Astrocyte of the spinal cord (primary cell): ENCODE measurements around the gene DHTKD1.

Experiments used
- DNase-seq: peaks from one replicate; pipeline ENCODE4 v3.0.0; 2011; ENCODE audit warnings: low read depth, low spot score
- H3K4me3 ChIP-seq: 2 replicates; pipeline ENCODE4 v1.5.1; 2011; ENCODE audit warnings: low read depth, mild to moderate bottlenecking, low read length, moderate library complexity
- CTCF ChIP-seq: IDR thresholded peaks from 2 replicates; pipeline ENCODE4 v1.5.1; 2012; ENCODE audit warnings: low read depth, mild to moderate bottlenecking, low read length, inconsistent platforms
- in situ Hi-C: cut with HindIII; loops from 2 replicates; pipeline ENCODE4 v1.10.0; 2017; ENCODE audit warnings: low sequenced_read_pairs

DHTKD1 gene

GRCh38 chr10:12027539-12027938 is 41.2 kb upstream of the DHTKD1 start:
- no peak overlapping the region for H3K4me3 ChIP-seq
- DNase-seq, result no peak
- in situ Hi-C loops, result no loop called here
- no peak for TF ChIP-seq CTCF

- no peak overlapping the region for H3K4me3 ChIP-seq
- in situ Hi-C loops, result no loop called here
- TF ChIP-seq CTCF, result no peak
- DNase-seq, result no peak
Measured at GRCh38 chr10:12031404-12031803, 37.4 kb upstream of the DHTKD1 start.

- in situ Hi-C loops, result no loop called here
- no peak overlapping the region for H3K4me3 ChIP-seq
- TF ChIP-seq CTCF, result no peak
- no peak for DNase-seq
Measured at GRCh38 chr10:12036073-12036655, 32.6 kb upstream of the DHTKD1 start.

GRCh38 chr10:12041766-12042408 is 26.9 kb upstream of the DHTKD1 start:
- H3K4me3 ChIP-seq, result peak overlapping the region; percentile 99
- TF ChIP-seq CTCF, result no peak
- in situ Hi-C loops, result no loop called here
- DNase-seq, result peak; percentile 31

GRCh38 chr10:12042409-12042796 is 26.4 kb upstream of the DHTKD1 start:
- peak overlapping the region; percentile 99 for H3K4me3 ChIP-seq
- no peak for DNase-seq
- in situ Hi-C loops, result no loop called here
- TF ChIP-seq CTCF, result no peak

GRCh38 chr10:12042797-12043651 is 25.7 kb upstream of the DHTKD1 start, which contains the start of gene UPF2:
UPF2 (minus strand) TSS chr10:12042809; CDS start chr10:12035423, 7,386 bp downstream.
- DNase-seq, result peak; percentile 99
- in situ Hi-C loops, result no loop called here
- no peak for TF ChIP-seq CTCF
- H3K4me3 ChIP-seq, result peak within 1 kb of the TSS; percentile 99
